Skin epidermis (tissue), 12 donors: ENCODE measurements around the gene SRRT.

ENCODE experiments used
- H3K27ac ChIP-seq, 21 experiments: fragments of 200-600 bp; sonication (generic) in 11 of 21; one replicate each; pipeline ENCODE4 v1.5.0; 2020; ENCODE audit warnings: mild to moderate bottlenecking in 3 of 21, inconsistent platforms in 2 of 21, moderate library complexity in 2 of 21
- H3K4me3 ChIP-seq, 7 experiments: fragments of 200-600 bp; sonication (generic) in 2 of 7; one replicate each; pipeline ENCODE4 v1.5.0; 2020; ENCODE audit warnings: inconsistent platforms in 2 of 7, mild to moderate bottlenecking in 2 of 7, moderate library complexity in 1 of 7

The SRRT gene

DNA sequence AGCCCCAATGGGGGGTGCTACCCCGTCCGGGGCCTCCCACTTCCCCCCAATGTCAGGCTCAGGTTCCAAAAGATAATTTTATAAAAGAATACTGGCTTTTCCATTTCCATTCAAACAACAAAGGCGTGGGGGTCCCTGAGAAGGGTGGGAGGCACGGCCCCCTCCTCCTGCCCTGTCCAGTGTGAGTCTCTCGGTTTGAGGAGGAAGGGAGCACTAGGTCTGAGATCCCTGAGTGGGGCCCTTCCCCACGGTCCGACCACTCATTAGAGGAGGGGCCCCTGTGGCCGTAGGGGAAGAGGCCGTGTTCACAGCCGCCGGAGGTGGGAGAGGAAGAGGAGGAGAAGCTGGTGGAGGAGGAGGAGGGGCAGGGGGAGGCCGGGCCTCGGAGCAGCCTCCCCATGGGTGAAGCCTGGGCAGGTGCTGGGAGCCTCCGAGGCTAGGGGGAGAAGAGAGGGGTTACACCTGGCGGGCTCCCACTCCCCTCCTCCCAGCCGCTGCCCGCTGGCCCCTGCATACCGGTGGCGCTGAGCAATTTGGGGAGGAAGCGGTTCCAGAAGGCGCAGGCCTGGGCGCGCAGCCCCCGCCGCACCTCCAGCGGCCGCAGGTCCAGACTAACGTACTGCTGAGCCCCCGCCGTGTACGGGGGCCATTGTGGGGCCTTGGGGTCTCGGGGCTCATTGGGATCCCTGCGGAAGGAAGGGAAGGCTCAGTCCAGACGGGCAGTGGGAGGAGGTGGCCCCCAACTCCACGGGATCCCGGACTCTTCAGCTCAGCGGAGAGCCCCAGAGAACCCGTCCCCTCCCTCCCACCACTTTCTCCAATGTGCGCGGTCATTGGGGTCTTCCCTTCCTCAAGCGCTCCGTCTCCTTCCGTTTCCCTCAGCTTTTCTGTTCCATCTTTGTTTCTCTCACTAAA lies 16.0 kb downstream of the SRRT start:
- Histone ChIP-seq H3K4me3 (peak overlapping the region in 6 of 7 experiments; percentile 63 to 85 (median 74)), H3K27ac (peak overlapping the region in 20 of 21 experiments; percentile 55 to 97 (median 86))

DNA sequence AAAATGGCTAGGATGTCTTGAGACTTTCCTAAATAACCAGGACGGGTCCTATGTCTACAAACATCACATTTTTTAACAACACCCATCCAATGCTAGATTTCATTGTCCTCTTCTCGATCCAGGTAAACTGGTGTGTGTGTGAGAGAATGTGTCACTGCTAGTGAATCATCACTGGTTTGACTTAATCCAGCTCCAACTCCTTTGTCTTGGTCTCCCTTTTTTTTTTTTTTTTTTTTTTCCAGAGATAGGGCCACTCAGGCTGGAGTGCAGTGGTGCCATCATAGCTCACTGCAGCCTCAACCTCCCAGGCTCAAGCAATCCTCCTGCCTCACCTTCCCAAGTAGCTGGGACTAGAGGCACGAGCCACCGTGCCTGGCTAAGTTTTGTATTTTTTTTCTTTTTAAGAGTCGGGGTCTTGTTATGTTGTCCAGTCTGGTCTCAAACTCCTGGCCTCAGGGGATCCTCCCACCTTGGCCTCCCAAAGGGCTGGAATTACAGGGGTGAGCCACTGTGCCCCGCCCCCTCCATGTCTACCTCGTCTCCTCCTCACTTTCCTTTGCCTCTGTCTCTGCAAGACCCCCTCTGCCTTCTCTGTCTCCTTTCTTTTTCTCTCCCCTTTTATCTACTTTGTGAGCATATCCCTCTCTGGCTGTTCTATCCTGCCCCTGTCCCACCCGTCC lies 16.8 kb downstream of the SRRT start:
- Histone ChIP-seq H3K27ac (peak overlapping the region in 1 of 21 experiments; percentile 85), H3K4me3 (no peak overlapping the region)

GRCh38 chr7:100892364-100893317 lies 17.7 kb downstream of the SRRT start:
- H3K27ac ChIP-seq, result no peak overlapping the region
- H3K4me3 ChIP-seq, result no peak overlapping the region

- Histone ChIP-seq H3K27ac (no peak overlapping the region), H3K4me3 (no peak overlapping the region)
Observed at GRCh38 chr7:100893318-100893895, 18.5 kb downstream of the SRRT start.

- Histone ChIP-seq H3K27ac (peak overlapping the region in 1 of 21 experiments; percentile 1), H3K4me3 (peak overlapping the region in 3 of 7 experiments; percentile 34 to 42 (median 40))
Observed at GRCh38 chr7:100893910-100894721, 19.2 kb downstream of the SRRT start.

- peak overlapping the region; percentile 16 to 42 (median 28) for H3K4me3 ChIP-seq
- H3K27ac ChIP-seq, result peak overlapping the region in 4 of 21 experiments; percentile 0 to 25 (median 8)
Observed at GRCh38 chr7:100894860-100895700, 20.2 kb downstream of the SRRT start.

GRCh38 chr7:100895701-100895955 lies 20.7 kb downstream of the SRRT start, which contains the start of gene ACHE:
Gene ACHE (minus strand): TSS chr7:100895888. CDS start chr7:100894232, 1,656 bp downstream.
- Histone ChIP-seq H3K27ac (peak within 1 kb of the TSS in 4 of 21 experiments; percentile 0 to 25 (median 8)), H3K4me3 (peak within 1 kb of the TSS; percentile 16 to 42 (median 28))

- no peak overlapping the region for H3K27ac ChIP-seq
- peak overlapping the region in 5 of 7 experiments; percentile 27 to 42 (median 34) for H3K4me3 ChIP-seq
Observed at GRCh38 chr7:100895956-100896731, 21.2 kb downstream of the SRRT start.

- H3K27ac ChIP-seq, result no peak overlapping the region
- H3K4me3 ChIP-seq, result peak overlapping the region in 3 of 7 experiments; percentile 19 to 42 (median 34)
Observed at GRCh38 chr7:100896732-100897608, 22.1 kb downstream of the SRRT start.

GRCh38 chr7:100897772-100898454 lies 23.0 kb downstream of the SRRT start:
- Histone ChIP-seq H3K4me3 (no peak overlapping the region), H3K27ac (no peak overlapping the region)

DNA sequence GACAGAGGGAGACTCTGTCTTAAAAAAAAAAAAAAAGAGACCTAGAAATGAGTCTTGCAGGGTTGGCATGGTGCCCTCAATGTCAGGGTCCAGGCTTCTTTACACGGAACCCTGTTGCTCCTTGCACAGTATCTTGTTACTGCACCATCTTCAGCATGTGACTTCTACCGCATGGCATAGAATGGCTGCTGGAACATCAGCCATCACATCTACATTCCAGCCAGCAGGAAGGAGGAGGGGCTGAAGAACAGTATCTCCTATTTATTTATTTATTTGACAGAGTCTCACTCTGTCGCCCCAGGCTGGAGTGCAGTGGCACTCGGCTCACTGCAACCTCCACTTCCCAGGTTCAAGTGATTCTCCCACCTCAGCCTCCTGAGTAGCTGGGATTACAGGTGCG lies 24.5 kb downstream of the SRRT start:
- Histone ChIP-seq H3K4me3 (no peak overlapping the region), H3K27ac (no peak overlapping the region)

DNA sequence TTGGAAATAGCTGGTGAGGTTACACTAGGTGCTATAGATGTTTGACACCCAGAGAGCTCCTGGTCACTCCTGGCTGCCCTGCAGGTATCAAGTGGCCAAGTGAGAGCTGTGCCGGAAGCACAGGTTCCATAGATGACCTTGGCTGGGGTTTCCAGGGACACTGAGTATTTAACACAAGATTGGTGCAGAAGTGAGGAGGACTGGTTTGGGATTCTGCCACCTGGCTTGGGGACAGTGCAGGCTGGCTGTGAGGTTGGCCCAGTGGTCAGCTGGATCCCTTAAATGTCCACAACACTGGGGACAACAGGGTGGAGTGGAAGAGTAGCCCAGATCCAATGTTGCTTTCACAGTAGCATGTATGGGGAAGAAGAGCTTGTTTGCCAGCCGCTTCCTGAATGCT lies 26.1 kb downstream of the SRRT start:
- Histone ChIP-seq H3K27ac (no peak overlapping the region), H3K4me3 (no peak overlapping the region)

DNA sequence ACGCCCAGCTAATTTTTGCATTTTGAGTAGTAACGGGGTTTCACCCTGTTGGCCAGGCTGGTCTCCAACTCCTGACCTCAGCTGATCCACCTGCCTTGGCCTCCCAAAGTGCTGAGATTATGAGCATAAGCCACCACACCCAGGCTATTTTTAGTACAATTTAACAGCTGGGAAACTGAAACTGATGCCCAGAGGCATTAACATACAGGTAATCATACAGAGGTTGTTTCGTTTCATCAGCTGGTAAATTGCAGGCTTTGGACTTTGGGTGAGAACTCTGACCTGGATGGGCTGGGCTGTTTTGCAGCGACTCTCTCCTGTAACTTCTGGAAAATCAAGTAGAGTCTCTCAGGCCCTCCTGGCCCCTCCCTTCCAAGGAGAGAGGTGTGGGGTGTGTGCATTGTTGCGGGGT lies 27.0 kb downstream of the SRRT start:
- Histone ChIP-seq H3K27ac (no peak overlapping the region), H3K4me3 (no peak overlapping the region)

- no peak overlapping the region for H3K27ac ChIP-seq
- H3K4me3 ChIP-seq, result no peak overlapping the region
Observed at GRCh38 chr7:100902638-100903037, 27.7 kb downstream of the SRRT start.

- Histone ChIP-seq H3K27ac (no peak overlapping the region), H3K4me3 (no peak overlapping the region)
Observed at GRCh38 chr7:100908512-100908911, 33.6 kb downstream of the SRRT start.
